Measurements from ENCODE around the gene PPP1R13B.

DNA sequence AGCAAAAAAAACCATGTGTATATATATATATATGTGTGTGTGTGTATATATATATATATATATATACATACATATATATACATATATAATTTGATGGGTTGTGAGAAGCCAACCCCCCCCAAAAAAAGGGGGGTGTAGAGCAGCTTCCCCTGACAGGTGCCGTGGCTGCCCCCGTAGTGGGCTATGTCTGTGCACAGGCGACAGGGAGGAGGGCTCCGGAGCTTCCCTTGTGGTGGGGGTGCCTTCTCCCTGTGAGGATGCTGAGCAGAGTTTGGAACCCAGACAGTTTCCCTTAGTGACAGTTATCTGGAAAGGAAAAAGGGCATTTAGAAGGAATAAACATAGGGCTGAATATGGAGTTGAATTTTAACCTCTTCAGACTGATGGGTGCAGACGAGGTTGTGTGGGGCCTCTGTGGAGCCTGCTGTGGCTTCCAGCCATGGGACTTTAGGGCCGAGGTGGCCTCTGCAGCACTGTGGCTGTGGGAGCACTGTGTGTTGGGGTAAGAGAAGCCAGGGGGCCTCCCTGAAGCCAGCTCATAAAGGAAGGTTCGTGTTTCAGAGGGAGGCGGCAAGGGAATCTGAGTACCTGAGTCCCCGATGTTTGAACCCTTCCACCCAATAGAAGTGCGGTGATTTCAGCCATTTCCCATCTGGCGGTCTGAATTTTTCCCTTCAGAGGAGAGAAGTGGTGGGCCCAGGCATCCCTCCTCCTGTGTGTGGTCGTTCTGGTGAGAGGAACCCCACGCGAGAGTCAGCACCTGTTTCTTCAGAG, 151.9 kb downstream of the PPP1R13B start:
- TF ChIP-seq JUND (IDR thresholded peaks at IDR 0.05), result no peak
- TF ChIP-seq, protein P1, sequence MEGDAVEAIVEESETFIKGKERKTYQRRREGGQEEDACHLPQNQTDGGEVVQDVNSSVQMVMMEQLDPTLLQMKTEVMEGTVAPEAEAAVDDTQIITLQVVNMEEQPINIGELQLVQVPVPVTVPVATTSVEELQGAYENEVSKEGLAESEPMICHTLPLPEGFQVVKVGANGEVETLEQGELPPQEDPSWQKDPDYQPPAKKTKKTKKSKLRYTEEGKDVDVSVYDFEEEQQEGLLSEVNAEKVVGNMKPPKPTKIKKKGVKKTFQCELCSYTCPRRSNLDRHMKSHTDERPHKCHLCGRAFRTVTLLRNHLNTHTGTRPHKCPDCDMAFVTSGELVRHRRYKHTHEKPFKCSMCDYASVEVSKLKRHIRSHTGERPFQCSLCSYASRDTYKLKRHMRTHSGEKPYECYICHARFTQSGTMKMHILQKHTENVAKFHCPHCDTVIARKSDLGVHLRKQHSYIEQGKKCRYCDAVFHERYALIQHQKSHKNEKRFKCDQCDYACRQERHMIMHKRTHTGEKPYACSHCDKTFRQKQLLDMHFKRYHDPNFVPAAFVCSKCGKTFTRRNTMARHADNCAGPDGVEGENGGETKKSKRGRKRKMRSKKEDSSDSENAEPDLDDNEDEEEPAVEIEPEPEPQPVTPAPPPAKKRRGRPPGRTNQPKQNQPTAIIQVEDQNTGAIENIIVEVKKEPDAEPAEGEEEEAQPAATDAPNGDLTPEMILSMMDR (IDR thresholded peaks at IDR 0.05), result no peak
- TF ChIP-seq, protein P2, sequence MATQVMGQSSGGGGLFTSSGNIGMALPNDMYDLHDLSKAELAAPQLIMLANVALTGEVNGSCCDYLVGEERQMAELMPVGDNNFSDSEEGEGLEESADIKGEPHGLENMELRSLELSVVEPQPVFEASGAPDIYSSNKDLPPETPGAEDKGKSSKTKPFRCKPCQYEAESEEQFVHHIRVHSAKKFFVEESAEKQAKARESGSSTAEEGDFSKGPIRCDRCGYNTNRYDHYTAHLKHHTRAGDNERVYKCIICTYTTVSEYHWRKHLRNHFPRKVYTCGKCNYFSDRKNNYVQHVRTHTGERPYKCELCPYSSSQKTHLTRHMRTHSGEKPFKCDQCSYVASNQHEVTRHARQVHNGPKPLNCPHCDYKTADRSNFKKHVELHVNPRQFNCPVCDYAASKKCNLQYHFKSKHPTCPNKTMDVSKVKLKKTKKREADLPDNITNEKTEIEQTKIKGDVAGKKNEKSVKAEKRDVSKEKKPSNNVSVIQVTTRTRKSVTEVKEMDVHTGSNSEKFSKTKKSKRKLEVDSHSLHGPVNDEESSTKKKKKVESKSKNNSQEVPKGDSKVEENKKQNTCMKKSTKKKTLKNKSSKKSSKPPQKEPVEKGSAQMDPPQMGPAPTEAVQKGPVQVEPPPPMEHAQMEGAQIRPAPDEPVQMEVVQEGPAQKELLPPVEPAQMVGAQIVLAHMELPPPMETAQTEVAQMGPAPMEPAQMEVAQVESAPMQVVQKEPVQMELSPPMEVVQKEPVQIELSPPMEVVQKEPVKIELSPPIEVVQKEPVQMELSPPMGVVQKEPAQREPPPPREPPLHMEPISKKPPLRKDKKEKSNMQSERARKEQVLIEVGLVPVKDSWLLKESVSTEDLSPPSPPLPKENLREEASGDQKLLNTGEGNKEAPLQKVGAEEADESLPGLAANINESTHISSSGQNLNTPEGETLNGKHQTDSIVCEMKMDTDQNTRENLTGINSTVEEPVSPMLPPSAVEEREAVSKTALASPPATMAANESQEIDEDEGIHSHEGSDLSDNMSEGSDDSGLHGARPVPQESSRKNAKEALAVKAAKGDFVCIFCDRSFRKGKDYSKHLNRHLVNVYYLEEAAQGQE (IDR thresholded peaks at IDR 0.05; ENCODE audit: low read depth, low read length), result no peak
- no peak for TF ChIP-seq RXRA (IDR thresholded peaks at IDR 0.05; ENCODE audit: borderline replicate concordance, low read depth)
- no peak for TF ChIP-seq CHD2 (IDR thresholded peaks at IDR 0.05; ENCODE audit: low read length, partially characterized antibody)
- no peak for TF ChIP-seq SMC3 (IDR thresholded peaks at IDR 0.05; ENCODE audit: low read depth, low read length)
- TF ChIP-seq, protein P3, sequence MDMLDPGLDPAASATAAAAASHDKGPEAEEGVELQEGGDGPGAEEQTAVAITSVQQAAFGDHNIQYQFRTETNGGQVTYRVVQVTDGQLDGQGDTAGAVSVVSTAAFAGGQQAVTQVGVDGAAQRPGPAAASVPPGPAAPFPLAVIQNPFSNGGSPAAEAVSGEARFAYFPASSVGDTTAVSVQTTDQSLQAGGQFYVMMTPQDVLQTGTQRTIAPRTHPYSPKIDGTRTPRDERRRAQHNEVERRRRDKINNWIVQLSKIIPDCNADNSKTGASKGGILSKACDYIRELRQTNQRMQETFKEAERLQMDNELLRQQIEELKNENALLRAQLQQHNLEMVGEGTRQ (IDR thresholded peaks at IDR 0.05; ENCODE audit: borderline replicate concordance, low read depth, low read length), result no peak
